ENCODE data around the gene ADGRL1.
"Not testable (repeated sequence)": the region's sequence is repeated elsewhere in the genome, so short reads cannot be mapped to it uniquely, and the experiment has no call there.

DNA sequence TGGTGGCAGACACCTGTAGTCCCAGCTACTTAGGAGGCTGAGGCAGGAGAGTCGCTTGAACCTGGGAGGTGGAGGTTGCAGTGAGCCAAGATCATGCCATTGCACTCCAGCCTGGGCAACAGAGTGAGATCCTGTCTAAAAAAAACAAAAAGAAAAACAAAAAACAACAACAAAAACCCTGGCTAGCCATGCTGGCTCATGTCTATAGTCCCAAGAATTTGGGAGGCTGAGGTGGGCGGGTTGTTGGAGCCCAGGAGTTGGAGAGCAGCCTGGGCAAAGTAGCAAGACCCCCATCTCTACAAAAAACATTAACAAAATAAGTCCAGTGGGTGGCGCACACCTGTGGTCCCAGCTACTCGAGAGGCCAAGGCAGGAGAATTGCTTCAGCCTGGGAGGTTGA, 27.0 kb upstream of the ADGRL1 start:
- TF ChIP-seq, protein P1, sequence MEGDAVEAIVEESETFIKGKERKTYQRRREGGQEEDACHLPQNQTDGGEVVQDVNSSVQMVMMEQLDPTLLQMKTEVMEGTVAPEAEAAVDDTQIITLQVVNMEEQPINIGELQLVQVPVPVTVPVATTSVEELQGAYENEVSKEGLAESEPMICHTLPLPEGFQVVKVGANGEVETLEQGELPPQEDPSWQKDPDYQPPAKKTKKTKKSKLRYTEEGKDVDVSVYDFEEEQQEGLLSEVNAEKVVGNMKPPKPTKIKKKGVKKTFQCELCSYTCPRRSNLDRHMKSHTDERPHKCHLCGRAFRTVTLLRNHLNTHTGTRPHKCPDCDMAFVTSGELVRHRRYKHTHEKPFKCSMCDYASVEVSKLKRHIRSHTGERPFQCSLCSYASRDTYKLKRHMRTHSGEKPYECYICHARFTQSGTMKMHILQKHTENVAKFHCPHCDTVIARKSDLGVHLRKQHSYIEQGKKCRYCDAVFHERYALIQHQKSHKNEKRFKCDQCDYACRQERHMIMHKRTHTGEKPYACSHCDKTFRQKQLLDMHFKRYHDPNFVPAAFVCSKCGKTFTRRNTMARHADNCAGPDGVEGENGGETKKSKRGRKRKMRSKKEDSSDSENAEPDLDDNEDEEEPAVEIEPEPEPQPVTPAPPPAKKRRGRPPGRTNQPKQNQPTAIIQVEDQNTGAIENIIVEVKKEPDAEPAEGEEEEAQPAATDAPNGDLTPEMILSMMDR (conservative IDR thresholded peaks at IDR 0.05 in 1 of 2, IDR thresholded peaks at IDR 0.05 in 1 of 2; ENCODE audit: low read depth in 1 of 2, low read length in 2 of 2) = not testable (repeated sequence)
- TF ChIP-seq EZH2 (IDR thresholded peaks at IDR 0.05; ENCODE audit: low read length, missing control alignments) = not testable (repeated sequence)
